Stimulated activated CD8-positive, alpha-beta memory T cell treated with anti-CD3 and anti-CD28 coated beads, Interleukin-15, amount 100 ng/mL, for 24 hours (primary cell): ENCODE results near the gene SHISA8.

Experiments
- DNase-seq: peaks from one replicate; pipeline ENCODE4 v3.0.0-alpha.2; 2020; ENCODE audit warnings: low read depth

The SHISA8 gene

GRCh38 chr22:41913842-41914534 lies 886 bp downstream of the SHISA8 start:
- no peak for DNase-seq

- DNase-seq, result no peak
These were observed 1.7 kb downstream of the SHISA8 start for GRCh38 chr22:41913040-41913719.

- no peak for DNase-seq
These were observed 2.4 kb downstream of the SHISA8 start for GRCh38 chr22:41912338-41913039.

GRCh38 chr22:41911001-41911611 lies 3.8 kb downstream of the SHISA8 start:
- DNase-seq, result no peak

GRCh38 chr22:41910050-41911000 lies 4.5 kb downstream of the SHISA8 start:
- no peak for DNase-seq

GRCh38 chr22:41909310-41910049 lies 5.4 kb downstream of the SHISA8 start:
- no peak for DNase-seq

- no peak for DNase-seq
These were observed 6.2 kb downstream of the SHISA8 start for GRCh38 chr22:41908411-41909309.

- no peak for DNase-seq
These were observed 7.2 kb downstream of the SHISA8 start for GRCh38 chr22:41907436-41908401.

GRCh38 chr22:41906822-41907221 lies 8.1 kb downstream of the SHISA8 start:
- no peak for DNase-seq

GRCh38 chr22:41905411-41906202 lies 9.3 kb downstream of the SHISA8 start:
- no peak for DNase-seq

GRCh38 chr22:41904450-41905410 lies 10.1 kb downstream of the SHISA8 start:
- no peak for DNase-seq

- DNase-seq, result no peak
These were observed 11.9 kb downstream of the SHISA8 start for GRCh38 chr22:41902932-41903421.

GRCh38 chr22:41902016-41902415 lies 12.9 kb downstream of the SHISA8 start:
- DNase-seq, result no peak

GRCh38 chr22:41900652-41901312 lies 14.1 kb downstream of the SHISA8 start:
- no peak for DNase-seq

- no peak for DNase-seq
These were observed 14.8 kb downstream of the SHISA8 start for GRCh38 chr22:41899992-41900651.
